ENCODE measurements around the gene MARK4. TPM values are rescaled to one million over a fixed set of nuclear protein-coding genes. Genes with fewer than 3 reads are reported as not detected.

Gene MARK4
- total RNA-seq, 2 donors from 2014 or later: 18.2 to 24.1 TPM

DNA sequence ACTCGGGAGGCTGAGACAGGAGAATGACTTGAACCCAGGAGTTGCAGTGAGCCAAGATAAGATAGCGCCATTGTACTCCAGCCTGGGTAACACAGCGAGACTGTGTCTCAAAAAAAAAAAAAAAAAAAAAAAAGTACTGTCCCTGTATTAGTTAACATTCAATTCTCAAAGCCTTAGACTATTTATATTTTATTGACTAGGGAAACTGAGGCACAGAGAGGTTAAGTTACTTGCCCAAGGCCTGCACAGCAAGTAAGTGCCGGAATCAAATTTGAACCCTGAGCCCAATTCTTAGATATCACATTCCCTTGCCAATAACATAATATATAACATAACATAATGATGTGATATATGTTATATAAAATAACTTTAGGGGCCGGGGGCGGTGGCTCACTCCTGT, 88.6 kb downstream of the MARK4 start:
- Histone ChIP-seq H3K27ac (no peak overlapping the region), H3K27me3 (peaks cover 0 to 10% of the 10 kb centered on the region in 2 donors), H3K4me1 (peaks cover 0 to 17% of the 10 kb centered on the region in 2 donors), H3K9me3 (no peaks in the 10 kb centered on the region), H3K36me3 (no peaks in the 10 kb centered on the region), H3K4me3 (no peak overlapping the region)
- TF ChIP-seq, protein P1, sequence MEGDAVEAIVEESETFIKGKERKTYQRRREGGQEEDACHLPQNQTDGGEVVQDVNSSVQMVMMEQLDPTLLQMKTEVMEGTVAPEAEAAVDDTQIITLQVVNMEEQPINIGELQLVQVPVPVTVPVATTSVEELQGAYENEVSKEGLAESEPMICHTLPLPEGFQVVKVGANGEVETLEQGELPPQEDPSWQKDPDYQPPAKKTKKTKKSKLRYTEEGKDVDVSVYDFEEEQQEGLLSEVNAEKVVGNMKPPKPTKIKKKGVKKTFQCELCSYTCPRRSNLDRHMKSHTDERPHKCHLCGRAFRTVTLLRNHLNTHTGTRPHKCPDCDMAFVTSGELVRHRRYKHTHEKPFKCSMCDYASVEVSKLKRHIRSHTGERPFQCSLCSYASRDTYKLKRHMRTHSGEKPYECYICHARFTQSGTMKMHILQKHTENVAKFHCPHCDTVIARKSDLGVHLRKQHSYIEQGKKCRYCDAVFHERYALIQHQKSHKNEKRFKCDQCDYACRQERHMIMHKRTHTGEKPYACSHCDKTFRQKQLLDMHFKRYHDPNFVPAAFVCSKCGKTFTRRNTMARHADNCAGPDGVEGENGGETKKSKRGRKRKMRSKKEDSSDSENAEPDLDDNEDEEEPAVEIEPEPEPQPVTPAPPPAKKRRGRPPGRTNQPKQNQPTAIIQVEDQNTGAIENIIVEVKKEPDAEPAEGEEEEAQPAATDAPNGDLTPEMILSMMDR (IDR thresholded peaks at IDR 0.05): no peak
- no peak for DNase-seq (ENCODE audit: low spot score)

DNA sequence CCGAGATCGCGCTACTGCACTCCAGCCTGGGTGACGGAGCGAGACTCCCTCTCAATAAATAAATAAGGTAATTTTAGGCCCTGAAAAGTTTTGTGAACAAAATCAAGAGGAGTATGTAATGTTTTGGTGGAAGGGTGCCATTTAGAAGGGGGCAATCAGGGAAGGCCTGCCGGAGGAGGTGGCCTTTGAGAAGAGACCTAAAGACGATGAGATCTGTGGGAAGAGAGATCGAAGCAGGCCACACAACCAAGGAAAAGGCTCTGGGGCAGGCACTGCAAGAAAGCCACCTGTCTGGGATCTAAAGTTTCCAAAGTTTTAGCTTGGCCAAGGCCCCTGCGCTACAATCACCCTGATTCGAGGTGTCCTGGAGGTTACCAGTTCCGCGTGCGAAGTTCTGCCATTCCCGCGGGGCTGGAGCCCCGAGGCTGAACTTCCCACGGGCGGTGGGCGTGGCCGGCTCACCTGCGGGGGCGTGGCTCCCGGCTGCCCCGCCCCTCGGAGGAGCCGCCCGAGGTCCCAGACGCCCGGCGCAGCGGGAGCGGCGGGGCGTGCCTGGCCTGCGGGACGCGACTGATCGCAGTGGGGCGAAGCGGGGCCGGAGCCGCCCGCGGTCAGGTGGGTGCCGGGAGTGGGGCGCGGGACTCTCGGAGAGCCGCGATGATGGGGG, 89.3 kb downstream of the MARK4 start, which contains the start of gene KLC3:
Gene KLC3, plus strand, starts transcription at position 519 of the 667 bp plus-strand sequence. CDS start 4,792 bp downstream, outside the sequence.
- Histone ChIP-seq H3K36me3 (no peaks in the 10 kb centered on the region), H3K4me3 (peak within 1 kb of the TSS; percentile 20 to 45), H3K9me3 (no peaks in the 10 kb centered on the region), H3K4me1 (peaks cover 0 to 17% of the 10 kb centered on the region in 2 donors), H3K27me3 (peaks cover 0 to 10% of the 10 kb centered on the region in 2 donors), H3K27ac (no peak within 1 kb of the TSS)
- no peak for DNase-seq (ENCODE audit: low spot score)
- TF ChIP-seq, protein P1 (IDR thresholded peaks at IDR 0.05): no peak

DNA sequence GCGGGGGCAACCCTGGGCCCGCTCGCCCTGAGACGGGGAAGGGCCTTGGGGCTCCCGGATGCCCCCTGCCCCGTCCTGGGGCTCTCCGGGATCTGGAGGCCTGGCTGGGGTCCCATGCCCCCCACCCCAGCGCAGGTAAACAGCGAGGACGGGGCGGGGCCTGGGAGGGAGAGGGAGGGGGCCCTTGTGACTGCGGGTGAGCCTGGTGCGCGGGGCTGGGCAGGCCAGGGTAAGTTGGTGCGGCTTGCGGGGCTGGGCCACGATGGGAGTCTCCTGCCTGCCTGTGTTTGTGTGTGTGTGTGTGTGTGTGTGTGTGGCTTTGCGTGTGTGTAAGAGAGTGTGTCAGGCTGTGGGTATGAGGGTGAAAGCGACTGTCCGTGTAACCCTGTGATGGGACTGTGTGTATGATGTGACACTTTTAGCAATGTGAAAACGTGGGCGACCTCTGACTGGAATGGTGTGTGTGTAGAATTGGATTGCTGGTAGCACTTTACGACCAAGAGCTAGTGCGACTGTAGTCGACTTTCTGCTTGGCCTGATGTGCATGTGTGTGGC, 89.9 kb downstream of the MARK4 start:
- H3K4me1 ChIP-seq: peaks cover 0 to 17% of the 10 kb centered on the region in 2 donors
- peaks cover 0 to 10% of the 10 kb centered on the region in 2 donors for H3K27me3 ChIP-seq
- DNase-seq (ENCODE audit: low spot score): no peak
- no peak overlapping the region for H3K27ac ChIP-seq
- no peaks in the 10 kb centered on the region for H3K9me3 ChIP-seq
- no peaks in the 10 kb centered on the region for H3K36me3 ChIP-seq
- peak overlapping the region; percentile 20 to 45 for H3K4me3 ChIP-seq
- TF ChIP-seq, protein P1 (IDR thresholded peaks at IDR 0.05): no peak

DNA sequence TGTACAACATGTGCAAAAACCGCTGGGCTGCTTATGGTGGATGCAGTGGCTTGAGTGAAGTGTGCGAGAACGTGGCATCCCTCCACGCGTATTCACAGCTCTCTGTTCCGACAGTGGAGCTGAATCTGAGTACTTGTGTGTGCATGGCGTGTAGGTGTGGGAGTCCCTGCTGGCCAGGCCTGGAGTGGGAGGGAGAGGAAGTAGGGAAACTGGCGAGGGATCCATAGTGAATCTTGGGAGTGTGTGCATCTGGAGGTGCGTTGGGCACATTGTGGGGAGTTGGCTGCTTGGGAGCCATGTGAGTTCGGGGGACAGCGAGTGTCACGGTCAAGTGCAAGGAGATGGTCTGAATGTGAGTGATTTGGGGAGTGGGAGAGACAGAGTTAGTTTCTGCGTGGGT, 91.8 kb downstream of the MARK4 start:
- H3K9me3 ChIP-seq: no peaks in the 10 kb centered on the region
- H3K4me3 ChIP-seq: no peak overlapping the region
- no peaks in the 10 kb centered on the region for H3K36me3 ChIP-seq
- H3K27me3 ChIP-seq: peaks cover 0 to 15% of the 10 kb centered on the region in 2 donors
- no peak overlapping the region for H3K27ac ChIP-seq
- TF ChIP-seq, protein P1 (IDR thresholded peaks at IDR 0.05): no peak
- H3K4me1 ChIP-seq: peaks cover 0 to 17% of the 10 kb centered on the region in 2 donors
- DNase-seq (ENCODE audit: low spot score): no peak

DNA sequence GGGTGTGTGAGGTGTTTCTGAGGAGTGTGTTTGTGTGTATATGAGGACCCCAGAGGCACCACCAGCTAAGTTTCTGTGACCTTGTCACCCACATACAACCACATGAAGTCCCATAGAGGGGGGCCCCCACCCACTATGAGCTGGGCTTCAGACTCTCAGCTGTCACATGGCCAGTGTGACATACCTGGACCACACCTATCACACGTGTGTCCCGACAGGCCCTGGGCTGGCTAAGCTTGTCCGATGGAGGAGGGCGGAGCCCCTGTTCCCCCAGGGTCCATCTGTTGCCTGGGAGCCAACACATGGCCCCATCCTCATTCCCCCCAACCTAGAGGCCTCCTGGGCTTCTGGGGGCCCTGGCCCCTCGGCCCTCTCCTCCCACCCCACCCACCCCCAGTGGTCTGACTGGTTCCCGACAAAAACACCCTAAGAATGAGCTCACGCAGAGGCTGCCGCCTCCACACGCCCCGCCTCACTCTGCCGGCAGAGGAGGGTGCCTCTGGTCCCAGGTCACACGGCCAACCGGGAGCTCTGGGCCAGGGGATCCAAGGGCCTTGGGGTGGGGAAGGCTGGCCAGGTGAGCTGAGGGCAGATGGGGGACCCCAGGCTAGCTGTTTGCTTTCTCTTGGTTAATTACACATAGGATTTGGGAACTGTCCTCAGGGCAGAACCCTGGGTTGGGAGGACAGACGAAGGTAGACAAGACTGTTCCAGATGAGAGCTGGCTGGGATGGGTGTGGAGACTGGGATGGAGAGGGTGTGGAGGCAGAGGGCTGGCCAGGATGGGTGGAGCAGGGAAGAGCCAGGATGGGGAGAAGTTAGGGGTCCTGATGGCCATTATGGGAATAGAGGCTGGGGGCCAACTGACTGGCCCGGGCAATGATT, 93.8 kb downstream of the MARK4 start:
- Histone ChIP-seq H3K36me3 (no peaks in the 10 kb centered on the region), H3K27ac (no peak overlapping the region), H3K4me3 (no peak overlapping the region), H3K4me1 (peaks cover 0 to 10% of the 10 kb centered on the region in 2 donors), H3K27me3 (peaks cover 0 to 15% of the 10 kb centered on the region in 2 donors), H3K9me3 (no peaks in the 10 kb centered on the region)
- TF ChIP-seq, protein P1 (IDR thresholded peaks at IDR 0.05): no peak
- no peak for DNase-seq (ENCODE audit: low spot score)

Data from right atrium auricular region (tissue), 2 donors.